ENCODE measurements around the gene AGTPBP1.

AGTPBP1 gene

GRCh38 chr9:85530721-85531120 lies 211.0 kb downstream of the AGTPBP1 start:
- no peak for DNase-seq

- no peak for DNase-seq
Measured at GRCh38 chr9:85528607-85529006, 213.1 kb downstream of the AGTPBP1 start.

GRCh38 chr9:85528142-85528541 lies 213.6 kb downstream of the AGTPBP1 start:
- no peak for DNase-seq

DNA sequence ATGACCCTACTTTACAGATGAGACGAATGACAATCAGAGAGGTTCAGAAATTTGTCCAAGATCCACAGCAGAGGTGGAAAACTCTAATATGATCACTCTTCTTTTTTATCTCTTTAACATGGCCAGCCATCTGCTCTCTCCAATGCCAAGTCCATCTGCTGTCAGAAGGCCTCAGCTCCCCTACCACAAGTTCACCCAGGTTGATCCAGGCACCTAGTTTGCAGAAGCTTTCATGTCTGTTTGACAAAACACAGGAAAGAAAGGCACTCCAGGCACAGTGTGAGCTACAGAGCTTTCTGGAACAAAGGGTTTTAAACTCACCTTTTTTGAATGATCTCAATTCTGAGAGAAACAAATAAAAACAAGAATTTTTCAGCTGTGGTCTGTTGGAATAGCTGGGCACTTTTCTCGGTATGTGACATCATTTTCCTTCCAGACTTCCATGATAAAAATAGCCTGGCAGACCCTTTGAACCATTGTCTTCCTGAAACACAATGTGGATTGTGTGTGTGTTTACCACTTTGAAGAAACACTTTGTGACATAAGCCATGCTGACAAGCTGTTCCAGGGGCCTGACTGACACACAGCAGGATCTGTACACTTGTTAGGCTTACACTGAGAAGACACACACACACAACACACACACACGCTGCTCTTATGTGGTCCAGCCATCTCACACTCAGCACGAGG lies 214.3 kb downstream of the AGTPBP1 start:
- DNase-seq, result no peak

DNA sequence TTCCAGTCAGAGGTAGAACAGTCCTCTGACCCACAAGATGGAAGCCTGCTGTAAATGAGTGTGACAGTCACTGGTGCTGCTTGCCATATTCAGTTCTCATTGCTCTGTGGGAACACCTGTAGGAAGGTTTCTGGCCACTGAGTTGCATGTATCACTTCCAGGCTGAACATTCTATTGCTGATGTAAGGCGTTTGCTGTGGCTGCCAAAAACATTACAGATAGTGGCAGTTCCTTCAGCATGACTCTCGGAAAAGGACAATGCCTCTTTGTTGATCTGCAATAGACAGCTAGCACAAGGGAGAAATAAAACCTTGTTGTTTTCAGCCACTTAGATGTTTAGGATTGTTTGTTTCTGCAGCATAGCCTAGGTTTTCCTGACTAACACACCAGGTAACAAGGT lies 217.2 kb downstream of the AGTPBP1 start:
- DNase-seq, result no peak

- DNase-seq, result no peak
Measured at GRCh38 chr9:85523202-85523601, 218.6 kb downstream of the AGTPBP1 start.

GRCh38 chr9:85522459-85523092 lies 219.2 kb downstream of the AGTPBP1 start:
- no peak for DNase-seq

DNA sequence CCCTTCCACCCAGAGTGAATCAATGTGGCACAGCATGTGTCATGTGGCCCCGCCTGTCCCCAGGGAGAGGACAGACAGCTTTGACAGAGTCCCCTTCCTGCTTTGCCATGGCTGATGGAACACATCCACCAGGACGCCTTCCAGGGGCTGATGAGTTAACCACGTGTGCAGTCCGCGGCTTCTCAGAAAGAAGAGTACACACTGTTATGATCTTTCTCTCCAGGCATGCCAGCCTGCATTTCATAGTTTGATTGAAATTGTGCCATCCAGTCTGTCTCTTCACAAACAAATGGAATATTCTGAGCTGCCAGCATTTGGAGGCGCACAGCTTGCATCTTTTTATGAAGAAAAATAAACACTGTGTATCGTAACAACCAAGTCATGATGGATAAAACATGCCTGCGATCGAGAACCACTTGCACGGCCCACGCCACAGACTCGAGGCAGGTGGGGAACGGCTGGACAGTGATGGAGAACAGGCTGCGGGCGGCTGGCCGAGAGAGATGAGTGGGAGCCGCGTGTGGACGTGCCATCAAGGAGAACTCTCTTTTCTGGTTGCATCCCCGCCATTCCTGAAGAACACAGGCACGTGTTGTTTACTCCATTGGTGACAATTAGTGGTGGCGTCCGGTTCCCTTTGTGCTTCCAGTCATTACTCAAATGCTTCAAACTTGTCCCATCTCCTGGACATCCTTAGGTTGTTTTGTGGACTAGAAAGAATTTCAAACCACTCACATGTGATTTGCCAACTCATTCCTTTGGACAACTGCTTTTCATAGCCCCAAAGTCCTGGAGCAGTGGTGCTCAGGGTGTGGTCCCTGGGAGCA lies 220.2 kb downstream of the AGTPBP1 start:
- DNase-seq, result no peak

DNA sequence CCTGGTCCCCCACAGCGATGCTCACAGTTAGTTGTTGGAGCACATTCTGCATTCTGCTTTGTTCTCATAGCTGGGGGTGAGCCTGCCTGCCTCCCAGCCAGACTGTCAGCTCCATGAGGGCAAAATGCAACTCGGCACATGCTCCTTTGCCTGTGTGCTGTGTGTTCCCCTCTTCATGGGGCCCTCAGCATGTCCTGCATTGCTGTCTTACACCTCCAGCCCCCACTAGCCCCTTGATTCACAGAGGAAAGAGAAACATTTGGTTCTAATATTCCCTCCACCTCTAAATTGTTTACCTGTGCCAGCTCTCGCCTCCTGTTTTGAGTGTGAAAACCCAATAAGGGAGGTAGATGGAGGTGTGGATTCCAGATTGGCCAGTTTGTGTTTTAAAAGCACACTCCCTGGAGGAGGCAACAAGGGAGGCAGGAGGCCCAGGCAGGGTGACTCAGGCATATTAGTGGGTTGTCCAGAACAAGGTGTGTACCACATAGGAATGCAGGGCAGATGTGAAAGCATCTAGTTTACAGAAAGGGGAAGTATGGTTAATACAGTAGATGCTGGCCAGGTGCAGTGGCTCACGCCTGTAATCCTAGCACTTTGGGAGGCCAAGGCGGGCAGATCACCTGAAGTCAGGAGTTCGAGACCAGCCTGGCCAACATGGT lies 224.6 kb downstream of the AGTPBP1 start:
- no peak for DNase-seq

DNA sequence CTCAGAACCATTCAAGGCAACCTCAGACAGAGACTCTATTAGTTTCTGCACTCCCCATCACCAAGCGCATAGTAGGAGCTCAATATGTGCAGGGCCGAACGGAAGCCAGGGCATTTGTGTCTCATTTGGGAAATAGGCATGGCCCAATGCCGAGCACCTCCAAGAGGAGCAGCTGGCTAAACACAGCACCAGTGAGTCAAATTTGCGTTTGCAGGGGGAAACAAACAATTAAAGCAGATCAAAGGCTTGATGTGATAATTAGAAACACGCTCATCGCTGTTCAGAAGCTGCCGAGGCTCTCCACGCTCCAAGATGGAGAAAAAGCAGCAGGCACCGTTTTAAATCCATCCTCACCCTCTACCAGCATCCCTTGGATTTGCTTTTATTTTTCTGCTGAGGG lies 225.3 kb downstream of the AGTPBP1 start:
- no peak for DNase-seq

GRCh38 chr9:85515021-85515420 lies 226.7 kb downstream of the AGTPBP1 start:
- DNase-seq, result no peak

- no peak for DNase-seq
Measured at GRCh38 chr9:85514256-85514655, 227.5 kb downstream of the AGTPBP1 start.

DNA sequence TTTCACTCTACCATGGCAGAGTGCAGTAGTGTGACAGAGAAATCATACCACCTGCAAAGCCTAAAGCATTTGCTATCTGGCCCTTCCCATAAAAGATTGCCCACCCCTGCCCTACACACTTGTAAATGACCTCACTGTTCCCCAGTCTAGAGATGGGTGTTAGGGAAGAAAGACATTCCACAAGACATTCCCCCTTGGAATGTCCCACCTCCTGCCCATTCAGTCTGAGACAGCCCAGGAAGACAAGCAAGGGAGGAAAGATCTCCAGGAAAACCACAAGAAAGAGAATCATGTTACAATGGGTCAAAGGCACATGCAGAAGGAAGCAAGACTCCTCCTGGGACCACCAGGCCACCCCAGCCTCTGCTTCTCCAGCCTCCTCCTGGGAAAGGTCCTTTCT lies 230.0 kb downstream of the AGTPBP1 start:
- DNase-seq, result no peak

- DNase-seq, result no peak
Measured at GRCh38 chr9:85510830-85511504, 230.8 kb downstream of the AGTPBP1 start.

GRCh38 chr9:85508616-85509015 lies 233.1 kb downstream of the AGTPBP1 start:
- no peak for DNase-seq

DNA sequence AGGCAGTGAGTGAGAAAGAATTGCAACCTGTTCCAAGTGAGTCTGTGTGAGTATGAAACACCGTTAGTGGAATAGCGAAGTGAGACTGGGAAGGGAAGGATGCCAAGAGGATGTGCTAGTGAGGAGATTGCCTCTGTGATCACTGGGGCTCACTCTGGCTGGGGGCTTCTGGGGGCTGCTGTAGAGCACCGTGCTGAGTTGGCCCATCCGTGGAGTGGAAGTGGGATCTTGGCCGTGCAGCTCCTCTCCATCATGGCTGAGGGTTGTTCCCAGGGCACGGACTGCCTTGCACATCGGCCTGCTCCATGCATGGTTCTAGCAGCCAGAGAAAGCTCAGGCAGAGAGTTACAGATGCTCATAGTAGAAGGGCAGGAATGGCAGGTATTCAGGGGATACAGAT lies 236.1 kb downstream of the AGTPBP1 start:
- no peak for DNase-seq

- no peak for DNase-seq
Measured at GRCh38 chr9:85502815-85503655, 238.7 kb downstream of the AGTPBP1 start.

- DNase-seq, result no peak
Measured at GRCh38 chr9:85501882-85502281, 239.9 kb downstream of the AGTPBP1 start.

DNA sequence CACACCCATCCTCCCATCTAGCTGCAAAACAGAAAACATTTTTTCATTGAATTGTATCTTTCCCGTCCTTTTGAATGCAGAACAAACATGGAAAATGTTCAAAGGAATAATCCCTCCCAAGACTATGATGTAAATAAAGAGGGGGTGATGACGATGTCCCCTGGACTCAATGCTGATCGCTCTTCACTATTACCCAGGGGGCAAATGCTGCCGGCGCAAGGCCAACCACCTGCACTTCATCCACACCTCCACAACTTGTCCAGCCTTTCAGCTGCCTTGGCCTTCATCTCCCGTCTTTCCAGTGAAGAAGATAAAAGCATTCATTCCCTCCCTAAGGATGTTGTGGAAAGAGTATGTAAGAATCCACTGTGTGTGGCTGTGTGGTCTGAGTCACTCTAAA lies 240.3 kb downstream of the AGTPBP1 start:
- no peak for DNase-seq
